Endothelial cell of umbilical vein (primary cell): ENCODE results near the gene CELSR1.

Source experiments
- EZH2 ChIP-seq: IDR thresholded peaks from 2 replicates; pipeline ENCODE4 v1.6.1; 2012; ENCODE audit warnings: borderline replicate concordance, low read depth, mild to moderate bottlenecking, moderate library complexity, low read length, inconsistent platforms; ENCODE audit not compliant: severe bottlenecking
- MAX ChIP-seq: IDR thresholded peaks from 2 replicates; pipeline ENCODE4 v1.6.1; 2011; ENCODE audit not compliant: insufficient read depth, insufficient read length
- POLR2AphosphoS5 ChIP-seq: IDR thresholded peaks from 2 replicates; pipeline ENCODE4 v1.6.1; 2012; ENCODE audit warnings: low read depth, mild to moderate bottlenecking, control low read depth, low read length, moderate library complexity; ENCODE audit not compliant: insufficient read depth

- TF ChIP-seq EZH2 (no peak), MAX (no peak), POLR2AphosphoS5 (no peak)
These were observed 46.9 kb downstream of the CELSR1 start for GRCh38 chr22:46490538-46490937.
